Mesodermal cell (in vitro differentiated cells): ENCODE results near the gene KBTBD13.
"Not testable (repeated sequence)": the region's sequence is repeated elsewhere in the genome, so short reads cannot be mapped to it uniquely, and the experiment has no call there.

Source experiments
- H3K27ac ChIP-seq: 2 replicates; pipeline ENCODE4 v1.7.0; 2013; ENCODE audit warnings: mild to moderate bottlenecking, low read depth, low read length, moderate library complexity; ENCODE audit not compliant: severe bottlenecking
- H3K36me3 ChIP-seq: 2 replicates; pipeline ENCODE4 v1.7.1; 2013; ENCODE audit warnings: mild to moderate bottlenecking, low read length, moderate library complexity; ENCODE audit not compliant: control insufficient read depth, insufficient read depth
- H3K4me1 ChIP-seq: one replicate; pipeline ENCODE4 v1.7.1; 2013; ENCODE audit warnings: mild to moderate bottlenecking, low read length; ENCODE audit not compliant: insufficient read depth, control insufficient read depth, poor library complexity, severe bottlenecking
- H3K4me3 ChIP-seq: 2 replicates; pipeline ENCODE4 v1.7.0; 2013; ENCODE audit warnings: low read length, control low read depth, mild to moderate bottlenecking; ENCODE audit not compliant: insufficient read depth, poor library complexity, severe bottlenecking; ENCODE audit errors: extremely low read depth
- H3K9me3 ChIP-seq: 2 replicates; pipeline ENCODE4 v1.7.1; 2013; ENCODE audit warnings: mild to moderate bottlenecking, low read length, moderate library complexity; ENCODE audit not compliant: control insufficient read depth
- WGBS, 2 experiments: methylation state at CpG; one replicate each; pipeline ENCODE4 v1.1.5; 2013; ENCODE audit warnings: missing lambda C conversion rate in 2 of 2; ENCODE audit not compliant: insufficient coverage in 2 of 2; 5-methylcytosine and 5-hydroxymethylcytosine counted together

KBTBD13 gene

GRCh38 chr15:65099801-65100200 lies 23.3 kb downstream of the KBTBD13 start:
- H3K4me1 ChIP-seq, H3K9me3 ChIP-seq, H3K4me3 ChIP-seq, H3K27ac ChIP-seq: not testable (repeated sequence)
- 96 to 97% methylated on average over 7 to 10 of the region's 10 CpGs for WGBS, 2 experiments
- H3K36me3 ChIP-seq: peaks cover 40% of the 10 kb centered on the region

- Histone ChIP-seq H3K9me3 (no peaks in the 10 kb centered on the region), H3K4me3 (no peak overlapping the region), H3K4me1 (no peaks in the 10 kb centered on the region), H3K27ac (no peak overlapping the region), H3K36me3 (peaks cover 46% of the 10 kb centered on the region)
- WGBS, 2 experiments: 100% methylated on average over 2 of the region's 7 CpGs; no CpG with 5 or more reads in 1 of the 2 experiments
Observed at GRCh38 chr15:65100442-65100841, 23.9 kb downstream of the KBTBD13 start.

GRCh38 chr15:65101411-65101890 lies 24.9 kb downstream of the KBTBD13 start:
- 46 to 49% methylated on average over 9 of the region's 9 CpGs for WGBS, 2 experiments
- no peak overlapping the region for H3K27ac ChIP-seq
- H3K4me3 ChIP-seq: no peak overlapping the region
- peaks cover 53% of the 10 kb centered on the region for H3K36me3 ChIP-seq
- H3K4me1 ChIP-seq: no peaks in the 10 kb centered on the region
- H3K9me3 ChIP-seq: no peaks in the 10 kb centered on the region

GRCh38 chr15:65101891-65102708 lies 25.6 kb downstream of the KBTBD13 start:
- WGBS, 2 experiments: 67 to 80% methylated on average over 50 to 72 of the region's 75 CpGs
- Histone ChIP-seq H3K4me1 (no peaks in the 10 kb centered on the region), H3K4me3 (no peak overlapping the region), H3K36me3 (peaks cover 55% of the 10 kb centered on the region), H3K27ac (no peak overlapping the region), H3K9me3 (no peaks in the 10 kb centered on the region)

- 84 to 100% methylated on average over 3 of the region's 3 CpGs for WGBS, 2 experiments
- peaks cover 49% of the 10 kb centered on the region for H3K36me3 ChIP-seq
- no peak overlapping the region for H3K27ac ChIP-seq
- no peaks in the 10 kb centered on the region for H3K9me3 ChIP-seq
- no peaks in the 10 kb centered on the region for H3K4me1 ChIP-seq
- no peak overlapping the region for H3K4me3 ChIP-seq
Observed at GRCh38 chr15:65102912-65103311, 26.4 kb downstream of the KBTBD13 start.

GRCh38 chr15:65105038-65105437 lies 28.5 kb downstream of the KBTBD13 start:
- H3K36me3 ChIP-seq: peaks cover 30% of the 10 kb centered on the region

GRCh38 chr15:65106011-65106590 lies 29.6 kb downstream of the KBTBD13 start:
- 84 to 97% methylated on average over 3 to 6 of the region's 6 CpGs for WGBS, 2 experiments
- H3K36me3 ChIP-seq: peaks cover 21% of the 10 kb centered on the region
- H3K9me3 ChIP-seq: no peaks in the 10 kb centered on the region
- H3K4me1 ChIP-seq: no peaks in the 10 kb centered on the region
- no peak overlapping the region for H3K27ac ChIP-seq
- no peak overlapping the region for H3K4me3 ChIP-seq

More at GRCh38 chr15:65105038-65105437, 28.5 kb downstream of the KBTBD13 start:
- H3K9me3 ChIP-seq: no peaks in the 10 kb centered on the region
- no peak overlapping the region for H3K27ac ChIP-seq
- no peaks in the 10 kb centered on the region for H3K4me1 ChIP-seq
- no peak overlapping the region for H3K4me3 ChIP-seq
- WGBS, 2 experiments: 86 to 96% methylated on average over 3 of the region's 5 CpGs

GRCh38 chr15:65110676-65111292 lies 34.2 kb downstream of the KBTBD13 start:
- Histone ChIP-seq H3K27ac (no peak overlapping the region), H3K4me1 (no peaks in the 10 kb centered on the region), H3K36me3 (peaks cover 41% of the 10 kb centered on the region), H3K4me3 (no peak overlapping the region), H3K9me3 (no peaks in the 10 kb centered on the region)
- WGBS, 2 experiments: 84 to 97% methylated on average over 2 of the region's 3 CpGs

- Histone ChIP-seq H3K36me3 (peaks cover 76% of the 10 kb centered on the region), H3K4me3 (no peak within 1 kb of the TSS), H3K27ac (no peak within 1 kb of the TSS), H3K9me3 (no peaks in the 10 kb centered on the region), H3K4me1 (no peaks in the 10 kb centered on the region)
- 100% methylated on average over 1 of the region's 2 CpGs; no CpG with 5 or more reads in 1 of the 2 experiments for WGBS, 2 experiments
Observed at GRCh38 chr15:65115086-65115485, 38.5 kb downstream of the KBTBD13 start, which contains the start of gene UBAP1L. Gene UBAP1L, minus strand, starts transcription at chr15:65115200. Its CDS starts 8,985 bp downstream, at chr15:65106215.

- H3K9me3 ChIP-seq: no peaks in the 10 kb centered on the region
- H3K36me3 ChIP-seq: peaks cover 80% of the 10 kb centered on the region
- no peak overlapping the region for H3K27ac ChIP-seq
- no peak overlapping the region for H3K4me3 ChIP-seq
- H3K4me1 ChIP-seq: no peaks in the 10 kb centered on the region
- 90 to 92% methylated on average over 3 to 4 of the region's 5 CpGs for WGBS, 2 experiments
Observed at GRCh38 chr15:65115542-65115941, 39.0 kb downstream of the KBTBD13 start.
